Measurements from ENCODE around the gene SP110. TPM values are rescaled to one million over a fixed set of nuclear protein-coding genes. Genes with fewer than 3 reads are reported as not detected.

The SP110 gene
- total RNA-seq, 4 donors from 2014 or later = 11.8 to 32.7 (median 21.2) TPM

DNA sequence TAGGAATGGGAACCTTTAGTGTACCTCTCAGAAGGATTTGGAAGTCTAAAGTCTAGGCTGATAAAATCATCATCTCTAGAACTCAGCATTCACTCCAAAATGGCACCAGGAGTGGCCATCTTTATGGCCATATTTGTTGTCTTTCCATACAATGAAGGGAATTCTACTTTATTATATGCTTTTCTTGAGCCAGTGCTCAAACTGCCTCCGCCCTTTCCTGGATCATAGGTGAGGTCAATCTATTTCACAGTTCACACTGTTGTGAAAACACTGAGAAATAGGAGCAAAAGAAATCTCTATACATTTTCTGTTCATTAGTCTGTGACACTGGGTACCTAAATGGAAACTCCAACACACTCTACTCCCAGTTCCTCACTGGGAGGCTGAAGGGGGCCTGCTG lies 55.6 kb downstream of the SP110 start:
- H3K4me1 ChIP-seq = no peaks in the 10 kb centered on the region
- DNase-seq (ENCODE audit: low spot score in 2 of 2) = no peak
- TF ChIP-seq, protein P1, sequence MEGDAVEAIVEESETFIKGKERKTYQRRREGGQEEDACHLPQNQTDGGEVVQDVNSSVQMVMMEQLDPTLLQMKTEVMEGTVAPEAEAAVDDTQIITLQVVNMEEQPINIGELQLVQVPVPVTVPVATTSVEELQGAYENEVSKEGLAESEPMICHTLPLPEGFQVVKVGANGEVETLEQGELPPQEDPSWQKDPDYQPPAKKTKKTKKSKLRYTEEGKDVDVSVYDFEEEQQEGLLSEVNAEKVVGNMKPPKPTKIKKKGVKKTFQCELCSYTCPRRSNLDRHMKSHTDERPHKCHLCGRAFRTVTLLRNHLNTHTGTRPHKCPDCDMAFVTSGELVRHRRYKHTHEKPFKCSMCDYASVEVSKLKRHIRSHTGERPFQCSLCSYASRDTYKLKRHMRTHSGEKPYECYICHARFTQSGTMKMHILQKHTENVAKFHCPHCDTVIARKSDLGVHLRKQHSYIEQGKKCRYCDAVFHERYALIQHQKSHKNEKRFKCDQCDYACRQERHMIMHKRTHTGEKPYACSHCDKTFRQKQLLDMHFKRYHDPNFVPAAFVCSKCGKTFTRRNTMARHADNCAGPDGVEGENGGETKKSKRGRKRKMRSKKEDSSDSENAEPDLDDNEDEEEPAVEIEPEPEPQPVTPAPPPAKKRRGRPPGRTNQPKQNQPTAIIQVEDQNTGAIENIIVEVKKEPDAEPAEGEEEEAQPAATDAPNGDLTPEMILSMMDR (IDR thresholded peaks at IDR 0.05) = no peak
- no peak for TF ChIP-seq POLR2AphosphoS5 (IDR thresholded peaks at IDR 0.05)
- H3K4me3 ChIP-seq = no peak overlapping the region
- no peaks in the 10 kb centered on the region for H3K27me3 ChIP-seq
- peaks cover 7% of the 10 kb centered on the region for H3K36me3 ChIP-seq
- 100% methylated on average over 1 of the region's 1 CpG for WGBS
- H3K9me3 ChIP-seq = no peaks in the 10 kb centered on the region
- H3K27ac ChIP-seq = no peak overlapping the region

GRCh38 chr2:230162981-230163380 lies 56.8 kb downstream of the SP110 start:
- DNase-seq (ENCODE audit: low spot score in 2 of 2) = no peak
- no peaks in the 10 kb centered on the region for H3K9me3 ChIP-seq
- H3K4me3 ChIP-seq = no peak overlapping the region
- H3K36me3 ChIP-seq = peaks cover 7% of the 10 kb centered on the region
- TF ChIP-seq POLR2AphosphoS5 (IDR thresholded peaks at IDR 0.05) = no peak
- TF ChIP-seq POLR2A (IDR thresholded peaks at IDR 0.05) = no peak
- TF ChIP-seq, protein P1 (IDR thresholded peaks at IDR 0.05) = no peak
- TF ChIP-seq EP300 (IDR thresholded peaks at IDR 0.05) = no peak
- no peaks in the 10 kb centered on the region for H3K4me1 ChIP-seq
- H3K27ac ChIP-seq = no peak overlapping the region
- no peaks in the 10 kb centered on the region for H3K27me3 ChIP-seq
- WGBS = 66% methylated on average over 5 of the region's 5 CpGs

DNA sequence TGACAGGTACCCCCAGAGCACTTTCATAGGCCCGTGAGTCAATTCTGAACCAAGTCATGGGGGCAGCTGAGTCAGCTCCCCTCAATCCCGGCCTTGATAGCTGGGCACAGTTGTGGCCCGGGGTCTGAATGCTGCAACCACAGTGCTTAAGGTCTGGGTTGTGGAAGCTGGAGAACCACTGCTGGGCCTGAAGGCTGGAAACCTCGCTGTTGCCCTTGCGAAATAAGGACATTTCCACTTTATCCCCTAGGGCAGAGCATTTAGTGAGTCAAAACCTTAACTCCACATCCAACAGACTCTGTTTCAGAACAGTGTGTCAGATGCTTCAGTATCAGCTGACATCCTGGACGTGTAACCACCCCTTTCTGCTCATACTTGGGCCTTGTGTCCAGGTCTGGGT lies 58.6 kb downstream of the SP110 start:
- Histone ChIP-seq H3K27ac (no peak overlapping the region), H3K9me3 (no peaks in the 10 kb centered on the region), H3K27me3 (no peaks in the 10 kb centered on the region), H3K4me3 (no peak overlapping the region), H3K36me3 (no peaks in the 10 kb centered on the region), H3K4me1 (no peaks in the 10 kb centered on the region)
- WGBS = 80% methylated on average over 6 of the region's 6 CpGs
- no peak for TF ChIP-seq POLR2AphosphoS5 (IDR thresholded peaks at IDR 0.05)
- no peak for TF ChIP-seq POLR2A (IDR thresholded peaks at IDR 0.05)
- TF ChIP-seq, protein P1 (IDR thresholded peaks at IDR 0.05) = no peak
- no peak for TF ChIP-seq EP300 (IDR thresholded peaks at IDR 0.05)
- no peak for DNase-seq (ENCODE audit: low spot score in 2 of 2)

- no peak for DNase-seq (ENCODE audit: low spot score in 2 of 2)
- Histone ChIP-seq H3K36me3 (no peaks in the 10 kb centered on the region), H3K4me3 (no peak overlapping the region), H3K27me3 (no peaks in the 10 kb centered on the region), H3K27ac (no peak overlapping the region), H3K4me1 (no peaks in the 10 kb centered on the region), H3K9me3 (no peaks in the 10 kb centered on the region)
- 53% methylated on average over 11 of the region's 11 CpGs for WGBS
- no peak for TF ChIP-seq EP300 (IDR thresholded peaks at IDR 0.05)
- TF ChIP-seq, protein P1 (IDR thresholded peaks at IDR 0.05) = peak; percentile 61 to 69
Measured at GRCh38 chr2:230160112-230160660, 59.6 kb downstream of the SP110 start.

DNA sequence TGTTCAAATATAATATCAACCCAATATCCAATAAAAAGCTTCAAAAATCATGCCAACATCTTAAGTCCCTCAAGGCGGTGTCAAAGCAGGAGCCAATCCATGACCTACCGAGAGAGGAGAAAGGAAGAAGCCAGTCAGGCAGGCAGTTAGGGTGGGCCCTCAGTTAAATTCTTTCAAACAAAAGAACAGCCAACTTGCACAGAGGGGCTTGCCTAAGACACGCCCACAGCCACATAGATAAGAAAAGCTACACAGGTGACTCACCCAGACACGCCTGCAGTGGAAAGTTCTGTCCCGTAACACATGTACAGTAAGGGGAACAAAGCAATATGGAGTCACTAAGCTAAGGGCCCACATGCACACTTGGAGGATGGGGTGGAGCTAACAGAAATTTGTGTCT lies 61.3 kb downstream of the SP110 start:
- WGBS = 90% methylated on average over 5 of the region's 5 CpGs
- Histone ChIP-seq H3K4me1 (no peaks in the 10 kb centered on the region), H3K27me3 (no peaks in the 10 kb centered on the region), H3K27ac (no peak overlapping the region), H3K36me3 (no peaks in the 10 kb centered on the region), H3K9me3 (no peaks in the 10 kb centered on the region), H3K4me3 (no peak overlapping the region)
- TF ChIP-seq, protein P1 (IDR thresholded peaks at IDR 0.05) = no peak
- TF ChIP-seq EP300 (IDR thresholded peaks at IDR 0.05) (no peak), POLR2AphosphoS5 (IDR thresholded peaks at IDR 0.05) (no peak), POLR2A (IDR thresholded peaks at IDR 0.05) (no peak)
- no peak for DNase-seq (ENCODE audit: low spot score in 2 of 2)
